H1 (cell line): ENCODE results near the gene TXNRD2. TPM values are rescaled to one million over a fixed set of nuclear protein-coding genes. Genes with fewer than 3 reads are reported as not detected.

Experiments used
- CTCF ChIA-PET: fragments of 300-600 bp; sonication (Branson Sonifier 250); formaldehyde crosslinking; loops from one replicate; lab custom pipeline; 2021; ENCODE audit not compliant: partially characterized antibody; lab: Charles Lee
- POLR2A ChIA-PET: fragments of 300-600 bp; sonication (Branson Sonifier 250); formaldehyde crosslinking; loops from one replicate; lab custom pipeline; 2021; ENCODE audit warnings: inconsistent platforms; ENCODE audit not compliant: partially characterized antibody; lab: Charles Lee
- DNase-seq, 2 experiments: peaks; one replicate each; pipeline versions ENCODE4 v3.0.0 to v3.0.0-alpha.2; 2010 to 2022; ENCODE audit warnings: low spot score in 2 of 2, low read depth in 1 of 2, mixed read lengths in 1 of 2
- FAIRE-seq: peaks from 2 replicates; lab custom pipeline; 2011; peaks lifted over from hg19 to GRCh38; lab: Jason Lieb, UNC
- H2AFZ ChIP-seq: 2 replicates; pipeline ENCODE4 v1.8.1; 2012; ENCODE audit warnings: low read length, inconsistent platforms
- H2AK5ac ChIP-seq: 2 replicates; pipeline ENCODE4 v1.6.1; 2013; ENCODE audit warnings: low read depth, low read length
- H2BK120ac ChIP-seq: replicated peaks from 2 replicates; pipeline ENCODE3; 2013; ENCODE audit warnings: low read depth, low read length, inconsistent platforms
- H2BK12ac ChIP-seq: 2 replicates; pipeline ENCODE4 v1.6.1; 2013; ENCODE audit warnings: low read depth, low read length
- H2BK15ac ChIP-seq: 2 replicates; pipeline ENCODE4 v1.6.1; 2013; ENCODE audit warnings: low read length
- H2BK20ac ChIP-seq: 2 replicates; pipeline ENCODE4 v1.6.1; 2013; ENCODE audit warnings: low read length
- H2BK5ac ChIP-seq: 2 replicates; pipeline ENCODE4 v1.6.1; 2013; ENCODE audit warnings: low read depth, low read length
- H3K14ac ChIP-seq: 2 replicates; pipeline ENCODE4 v1.6.1; 2013; ENCODE audit warnings: inconsistent platforms; ENCODE audit not compliant: insufficient read length
- H3K18ac ChIP-seq: 2 replicates; pipeline ENCODE4 v1.6.1; 2013; ENCODE audit warnings: low read length; ENCODE audit errors: extremely low read depth
- H3K23ac ChIP-seq: 2 replicates; pipeline ENCODE4 v1.6.1; 2013; ENCODE audit warnings: inconsistent platforms; ENCODE audit not compliant: insufficient read length
- H3K23me2 ChIP-seq: 2 replicates; pipeline ENCODE4 v1.6.1; 2013; ENCODE audit warnings: low read depth, low read length
- H3K27ac ChIP-seq: 2 replicates; pipeline ENCODE4 v1.6.1; 2011; ENCODE audit warnings: low read depth, low read length, inconsistent platforms
- H3K27me3 ChIP-seq, 4 experiments: replicated peaks in 1 of 4; 1 replicate in 1 of 4; 2 replicates in 3 of 4; pipeline versions ENCODE4 v1.6.1 to v1.8.1; 2011 to 2013; ENCODE audit warnings: low read length in 3 of 4, mild to moderate bottlenecking in 3 of 4, inconsistent platforms in 2 of 4, mixed read lengths in 2 of 4, moderate library complexity in 1 of 4; ENCODE audit not compliant: control insufficient read depth in 3 of 4, insufficient read depth in 3 of 4; ENCODE audit errors: extremely low read depth in 1 of 4
- H3K36me3 ChIP-seq, 4 experiments: 2 replicates each; pipeline versions ENCODE4 v1.6.1 to v1.8.1; 2011 to 2013; ENCODE audit warnings: mild to moderate bottlenecking in 4 of 4, low read length in 3 of 4, moderate library complexity in 2 of 4, control low read depth in 1 of 4, inconsistent platforms in 1 of 4; ENCODE audit not compliant: insufficient read depth in 4 of 4, control insufficient read depth in 2 of 4
- H3K4ac ChIP-seq: replicated peaks from 2 replicates; pipeline ENCODE3; 2013; ENCODE audit warnings: low read length, low read depth, mixed read lengths, inconsistent platforms; ENCODE audit not compliant: insufficient read length
- H3K4me1 ChIP-seq, 4 experiments: replicated peaks in 1 of 4; 1 replicate in 1 of 4; 2 replicates in 3 of 4; pipeline versions ENCODE4 v1.6.1 to v1.8.1; 2011 to 2013; ENCODE audit warnings: low read length in 3 of 4, inconsistent platforms in 2 of 4, mixed read lengths in 1 of 4; ENCODE audit not compliant: insufficient read depth in 4 of 4, control insufficient read depth in 3 of 4
- H3K4me2 ChIP-seq, 2 experiments: 2 replicates each; pipeline versions ENCODE4 v1.6.1 to v1.8.1; 2011 to 2013; ENCODE audit warnings: low read depth in 2 of 2, low read length in 2 of 2, control low read depth in 1 of 2, inconsistent platforms in 1 of 2, mild to moderate bottlenecking in 1 of 2; ENCODE audit not compliant: insufficient read depth in 1 of 2
- H3K4me3 ChIP-seq, 4 experiments: fragments of 200-600, 300-600 bp in 1 of 4; sonication (generic), shearing (Covaris generic), sonication (Bioruptor Twin) in 1 of 4; 2 replicates each; pipeline versions ENCODE4 v1.5.1 to v1.8.1; 2011 to 2016; ENCODE audit warnings: low read length in 4 of 4, low read depth in 3 of 4, control low read depth in 2 of 4, inconsistent platforms in 2 of 4, mild to moderate bottlenecking in 2 of 4, mixed read lengths in 1 of 4, moderate library complexity in 1 of 4; ENCODE audit not compliant: insufficient read depth in 2 of 4; ENCODE audit errors: extremely low read depth in 1 of 4
- H3K56ac ChIP-seq: replicated peaks from 2 replicates; pipeline ENCODE3; 2013; ENCODE audit warnings: low read depth, mild to moderate bottlenecking, mixed read lengths, low read length, inconsistent platforms; ENCODE audit not compliant: insufficient read length
- H3K79me1 ChIP-seq: 2 replicates; pipeline ENCODE4 v1.6.1; 2013; ENCODE audit warnings: low read depth, low read length, control low read depth
- H3K79me2 ChIP-seq, 2 experiments: 2 replicates each; pipeline versions ENCODE4 v1.6.1 to v1.8.1; 2012 to 2013; ENCODE audit warnings: low read length in 2 of 2, mild to moderate bottlenecking in 2 of 2, inconsistent platforms in 1 of 2; ENCODE audit not compliant: insufficient read depth in 2 of 2, control insufficient read depth in 1 of 2
- H3K9ac ChIP-seq, 4 experiments: replicated peaks in 1 of 4; 1 replicate in 1 of 4; 2 replicates in 3 of 4; pipeline versions ENCODE4 v1.6.1 to v1.8.1; 2011 to 2013; ENCODE audit warnings: low read depth in 3 of 4, low read length in 3 of 4, control low read depth in 2 of 4, mild to moderate bottlenecking in 2 of 4, moderate library complexity in 2 of 4, inconsistent platforms in 1 of 4; ENCODE audit errors: extremely low read depth in 1 of 4
- H3K9me3 ChIP-seq, 2 experiments: 2 replicates each; pipeline versions ENCODE4 v1.6.1 to v1.8.1; 2012 to 2013; ENCODE audit warnings: mild to moderate bottlenecking in 2 of 2, moderate library complexity in 2 of 2, control low read depth in 1 of 2, inconsistent platforms in 1 of 2, low read depth in 1 of 2, low read length in 1 of 2, mixed read lengths in 1 of 2; ENCODE audit not compliant: insufficient read depth in 2 of 2
- H4K20me1 ChIP-seq, 2 experiments: replicated peaks in 1 of 2; 2 replicates each; pipeline versions ENCODE3 to v1.8.1; 2011 to 2013; ENCODE audit warnings: inconsistent platforms in 2 of 2, low read length in 2 of 2, mild to moderate bottlenecking in 1 of 2; ENCODE audit not compliant: insufficient read depth in 2 of 2, control insufficient read depth in 1 of 2
- H4K5ac ChIP-seq: 2 replicates; pipeline ENCODE4 v1.6.1; 2013; ENCODE audit warnings: low read length, low read depth, mixed read lengths, inconsistent platforms; ENCODE audit not compliant: insufficient read length
- H4K8ac ChIP-seq: 2 replicates; pipeline ENCODE4 v1.8.0; 2013; ENCODE audit warnings: mild to moderate bottlenecking, moderate library complexity, low read length, inconsistent platforms; ENCODE audit not compliant: insufficient read depth; ENCODE audit errors: extremely low read depth
- H4K91ac ChIP-seq: replicated peaks from 2 replicates; pipeline ENCODE3; 2013; ENCODE audit warnings: low read length, mixed read lengths, inconsistent platforms; ENCODE audit not compliant: insufficient read length
- ASH2L ChIP-seq: fragments of 200-600, 300-600 bp; sonication (generic); IDR thresholded peaks from one replicate; pipeline ENCODE4 v1.7.1; 2017; ENCODE audit warnings: low read length
- BRCA1 ChIP-seq: IDR thresholded peaks from 2 replicates; pipeline ENCODE4 v1.6.1; 2012; ENCODE audit warnings: low read depth, low read length, improper control_type of control experiment
- EP300 ChIP-seq, 2 experiments: IDR thresholded peaks; 1 replicate in 1 of 2; 2 replicates in 1 of 2; pipeline ENCODE4 v1.6.1; 2011 to 2012; ENCODE audit warnings: low read depth in 2 of 2, low read length in 2 of 2, mild to moderate bottlenecking in 2 of 2, borderline replicate concordance in 1 of 2, inconsistent platforms in 1 of 2, moderate library complexity in 1 of 2
- FOSL1 ChIP-seq: IDR thresholded peaks from 2 replicates; pipeline ENCODE4 v1.6.1; 2011; ENCODE audit warnings: mild to moderate bottlenecking, low read depth, low read length, moderate library complexity; ENCODE audit not compliant: insufficient read depth
- NRF1 ChIP-seq: IDR thresholded peaks from 2 replicates; pipeline ENCODE4 v1.6.1; 2011; ENCODE audit warnings: mild to moderate bottlenecking, low read depth, low read length, improper control_type of control experiment
- POLR2A ChIP-seq, 2 experiments: IDR thresholded peaks; 1 replicate in 1 of 2; 2 replicates in 1 of 2; pipeline ENCODE4 v1.6.1; 2011; ENCODE audit warnings: low read depth in 2 of 2, low read length in 2 of 2, mild to moderate bottlenecking in 2 of 2; ENCODE audit errors: control extremely low read depth in 1 of 2
- POU5F1 ChIP-seq: IDR thresholded peaks from 2 replicates; pipeline ENCODE4 v1.6.1; 2011; ENCODE audit warnings: low read depth, mild to moderate bottlenecking, low read length, moderate library complexity
- RXRA ChIP-seq: IDR thresholded peaks from 2 replicates; pipeline ENCODE4 v1.6.1; 2011; ENCODE audit warnings: low read depth, mild to moderate bottlenecking, low read length, moderate library complexity; ENCODE audit not compliant: insufficient read depth
- SP4 ChIP-seq: IDR thresholded peaks from 2 replicates; pipeline ENCODE4 v1.6.1; 2012; ENCODE audit warnings: low read length, inconsistent platforms
- SUZ12 ChIP-seq: fragments of 200-600 bp; sonication (generic); IDR thresholded peaks from 2 replicates; pipeline ENCODE4 v1.6.1; 2012; ENCODE audit warnings: mild to moderate bottlenecking, inconsistent platforms, low read length, moderate library complexity, mixed read lengths
- TAF7 ChIP-seq: optimal IDR thresholded peaks from 2 replicates; pipeline ENCODE3; 2011; ENCODE audit warnings: low read depth, mild to moderate bottlenecking, inconsistent platforms, low read length, moderate library complexity, borderline replicate concordance
- TCF12 ChIP-seq: IDR thresholded peaks from 2 replicates; pipeline ENCODE4 v1.6.1; 2011; ENCODE audit warnings: low read depth, mild to moderate bottlenecking, low read length
- WGBS, 2 experiments: shearing (Covaris generic) in 1 of 2; methylation state at CpG; one replicate each; pipeline versions ENCODE4 v1.1.6 to v1.1.7; 2013 to 2015; ENCODE audit warnings: low lambda C conversion rate in 2 of 2, mixed read lengths in 2 of 2, inconsistent platforms in 1 of 2, low coverage in 1 of 2, missing lambda C conversion rate in 1 of 2; ENCODE audit not compliant: insufficient replicate concordance in 2 of 2, insufficient coverage in 1 of 2, insufficient read length in 1 of 2; ENCODE audit errors: extremely low coverage in 1 of 2, missing lambda C conversion rate in 1 of 2; 5-methylcytosine and 5-hydroxymethylcytosine counted together
- polyA plus RNA-seq, 7 experiments: library from polyadenylated mRNA; depleted of rRNA in 3 of 7; stranded (reverse) in 5 of 7; unstranded in 2 of 7; fragments of >200 nt in 5 of 7; fragments of 200-250 nt in 2 of 7; gene quantifications; 1 replicate in 5 of 7; 2 replicates in 1 of 7; 4 replicates in 1 of 7; pipeline versions ENCODE4 v1.2.1 to v1.2.3, GENCODE V29; 2011 to 2013; ENCODE audit warnings: missing spikeins in 2 of 7, mixed read lengths in 2 of 7
- total RNA-seq: library from RNA; stranded (reverse); fragmentation: NEBNext Ultra II Directional; extraction: Animal tissue kit (Norgen Biotek cat#: 25700); gene quantifications from 2 replicates; pipeline ENCODE4 v1.2.1, GENCODE V29; 2021
- TF ChIP-seq, protein P1 (sequence below): IDR thresholded peaks from 2 replicates; pipeline ENCODE4 v1.6.1; 2011; ENCODE audit warnings: low read depth, mild to moderate bottlenecking, low read length; ENCODE audit not compliant: insufficient read depth
- TF ChIP-seq, protein P2 (sequence below): IDR thresholded peaks from 2 replicates; pipeline ENCODE4 v1.6.1; 2011; ENCODE audit warnings: low read length, improper control_type of control experiment

The TXNRD2 gene
- total and polyA plus RNA-seq, 2 of the 8 experiments (the other 6 are each of a cell fraction or from before 2014, with no cell fraction given) = 14.8 to 21.9 TPM

DNA sequence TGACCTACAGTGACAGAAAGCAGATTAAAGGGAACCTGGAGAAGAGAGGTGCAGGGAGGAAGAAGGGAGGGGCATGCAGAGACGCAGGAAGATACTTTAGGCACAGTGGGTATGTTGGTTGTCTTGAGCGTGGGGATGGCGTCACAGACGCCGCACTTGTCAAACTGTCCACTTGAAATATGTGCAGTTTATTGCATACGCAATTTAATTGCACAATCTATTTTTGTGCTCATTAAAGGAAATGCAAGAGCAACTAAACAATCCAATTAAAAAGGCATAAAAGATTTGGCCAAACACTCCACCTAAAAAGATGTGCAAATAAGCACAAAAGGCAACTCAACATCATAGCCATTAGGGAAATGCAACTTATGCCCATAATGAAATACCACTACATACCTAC is 103.7 kb downstream of the TXNRD2 start:
- no peak overlapping the region for H2BK12ac ChIP-seq
- H3K36me3 ChIP-seq = no peaks in the 10 kb centered on the region
- H3K27me3 ChIP-seq = no peaks in the 10 kb centered on the region
- H2BK15ac ChIP-seq = no peak overlapping the region
- no peak overlapping the region for H2BK120ac ChIP-seq
- FAIRE-seq = no peak
- no peak for DNase-seq
- WGBS, 2 experiments = 95% methylated on average over 6 of the region's 6 CpGs; no CpG with 5 or more reads in 1 of the 2 experiments
- no peak overlapping the region for H3K27ac ChIP-seq
- no peak overlapping the region for H3K4ac ChIP-seq
- no peaks in the 10 kb centered on the region for H3K79me1 ChIP-seq
- no peak overlapping the region for H3K18ac ChIP-seq
- no peak overlapping the region for H2BK5ac ChIP-seq
- POLR2A ChIA-PET = no interaction called here
- no peaks in the 10 kb centered on the region; a peak in 1 of 7 replicates for H3K4me1 ChIP-seq
- H3K4me2 ChIP-seq = no peak overlapping the region
- no peak overlapping the region for H4K5ac ChIP-seq
- H3K23me2 ChIP-seq = no peaks in the 10 kb centered on the region
- no peak overlapping the region for H4K91ac ChIP-seq
- CTCF ChIA-PET = no interaction called here
- H3K56ac ChIP-seq = no peak overlapping the region
- H3K9ac ChIP-seq = no peak overlapping the region
- H4K20me1 ChIP-seq = peaks cover 0 to 5% of the 10 kb centered on the region in 2 experiments
- no peak overlapping the region for H3K4me3 ChIP-seq
- no peak overlapping the region for H4K8ac ChIP-seq
- no peak overlapping the region for H2BK20ac ChIP-seq
- no peak overlapping the region for H2AK5ac ChIP-seq
- no peak overlapping the region for H2AFZ ChIP-seq
- H3K9me3 ChIP-seq = no peaks in the 10 kb centered on the region
- no peak overlapping the region for H3K14ac ChIP-seq
- no peaks in the 10 kb centered on the region; a peak in 1 of 4 replicates for H3K79me2 ChIP-seq
- no peak overlapping the region for H3K23ac ChIP-seq
- TF ChIP-seq EP300 (IDR thresholded peaks at IDR 0.05; ENCODE audit: borderline replicate concordance in 1 of 2, low read depth in 2 of 2, low read length in 2 of 2) = no peak
- TF ChIP-seq, protein P1, sequence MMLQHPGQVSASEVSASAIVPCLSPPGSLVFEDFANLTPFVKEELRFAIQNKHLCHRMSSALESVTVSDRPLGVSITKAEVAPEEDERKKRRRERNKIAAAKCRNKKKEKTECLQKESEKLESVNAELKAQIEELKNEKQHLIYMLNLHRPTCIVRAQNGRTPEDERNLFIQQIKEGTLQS = no peak
- TF ChIP-seq FOSL1 = no peak
- no peak for TF ChIP-seq POU5F1
- TF ChIP-seq SUZ12 = no peak
- TF ChIP-seq ASH2L = no peak
- no peak for TF ChIP-seq POLR2A (IDR thresholded peaks at IDR 0.05; ENCODE audit: control extremely low read depth in 1 of 2, low read depth in 2 of 2, low read length in 2 of 2)
- TF ChIP-seq BRCA1 = no peak
- TF ChIP-seq, protein P2, sequence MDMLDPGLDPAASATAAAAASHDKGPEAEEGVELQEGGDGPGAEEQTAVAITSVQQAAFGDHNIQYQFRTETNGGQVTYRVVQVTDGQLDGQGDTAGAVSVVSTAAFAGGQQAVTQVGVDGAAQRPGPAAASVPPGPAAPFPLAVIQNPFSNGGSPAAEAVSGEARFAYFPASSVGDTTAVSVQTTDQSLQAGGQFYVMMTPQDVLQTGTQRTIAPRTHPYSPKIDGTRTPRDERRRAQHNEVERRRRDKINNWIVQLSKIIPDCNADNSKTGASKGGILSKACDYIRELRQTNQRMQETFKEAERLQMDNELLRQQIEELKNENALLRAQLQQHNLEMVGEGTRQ = no peak
- TF ChIP-seq TAF7 = no peak
- no peak for TF ChIP-seq TCF12
- TF ChIP-seq NRF1 = no peak
- no peak for TF ChIP-seq SP4
- no peak for TF ChIP-seq RXRA
